IMR-90 (cell line): ENCODE results near the gene C9orf78. TPM values are rescaled to one million over a fixed set of nuclear protein-coding genes. Genes with fewer than 3 reads are reported as not detected.
A peak's percentile ranks its signal among the peaks of the same experiment; 100 is the strongest.

Experiments
- BHLHE40 ChIP-seq: fragments of 150-350 bp; IDR thresholded peaks from 2 replicates; pipeline ENCODE4 v1.6.1; 2016; ENCODE audit warnings: mild to moderate bottlenecking, low read depth, low read length
- RAD21 ChIP-seq: IDR thresholded peaks from 2 replicates; pipeline ENCODE4 v1.6.1; 2012; ENCODE audit warnings: low read length, improper control_type of control experiment
- polyA plus RNA-seq, 3 experiments: library from polyadenylated mRNA; depleted of rRNA; stranded (reverse); fragments of >200 nt; gene quantifications; 2 replicates each; pipeline ENCODE4 v1.2.3, GENCODE V29; 2012; ENCODE audit warnings: low replicate concordance in 1 of 3
- total RNA-seq: library from RNA; depleted of rRNA; stranded (reverse); fragments of >200 nt; gene quantifications from 2 replicates; pipeline ENCODE4 v1.2.3, GENCODE V29; 2012
- TF ChIP-seq, protein P1 (sequence below): conservative IDR thresholded peaks from 2 replicates; pipeline ENCODE4 v1.5.1; 2012; ENCODE audit warnings: mild to moderate bottlenecking, low read depth, low read length, improper control_type of control experiment

C9orf78 gene
- total and polyA plus RNA-seq, 2 of the 4 experiments (the other 2 are of a cell fraction): 29.8 to 46.0 TPM

DNA sequence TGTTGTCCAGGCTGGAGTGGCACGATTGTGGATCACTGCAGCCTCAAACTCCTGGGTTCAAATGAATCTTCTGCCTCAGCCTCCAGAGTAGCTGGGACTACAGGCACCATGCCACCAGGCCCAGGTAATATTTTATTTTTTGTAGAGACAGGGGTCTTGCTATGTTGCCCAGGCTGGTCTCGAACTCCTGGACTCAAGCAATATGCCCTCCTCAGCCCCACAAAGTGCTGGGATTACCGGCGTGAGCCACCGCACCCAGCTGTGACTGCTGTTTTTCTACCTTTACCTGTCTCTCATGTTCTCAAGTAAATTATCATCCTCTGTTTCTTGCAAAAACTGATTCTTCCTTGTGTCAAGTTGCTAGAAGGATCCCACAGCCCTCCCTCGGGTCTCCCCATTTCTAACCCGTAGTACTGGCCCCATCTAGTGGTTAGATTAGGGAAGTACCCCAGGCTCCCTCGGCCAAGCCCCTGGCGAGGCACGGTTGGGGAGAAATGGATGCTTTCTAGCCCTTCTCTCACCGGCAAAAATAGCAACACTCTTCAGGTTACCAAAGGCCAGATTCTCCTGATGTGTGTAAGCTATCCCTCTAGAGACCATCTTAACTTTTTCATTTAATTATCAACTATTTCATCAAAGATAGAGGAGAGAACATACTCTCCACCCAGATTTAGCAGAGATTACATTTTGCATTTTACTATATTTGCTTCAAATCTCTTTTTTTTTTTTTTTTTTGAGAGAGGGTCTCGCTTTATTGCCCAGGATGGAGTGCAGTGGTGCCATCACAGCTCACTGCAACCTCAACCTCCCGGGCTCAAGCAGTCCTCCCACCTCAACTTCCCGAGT is 51.3 kb downstream of the C9orf78 start (continued):
- TF ChIP-seq, protein P1, sequence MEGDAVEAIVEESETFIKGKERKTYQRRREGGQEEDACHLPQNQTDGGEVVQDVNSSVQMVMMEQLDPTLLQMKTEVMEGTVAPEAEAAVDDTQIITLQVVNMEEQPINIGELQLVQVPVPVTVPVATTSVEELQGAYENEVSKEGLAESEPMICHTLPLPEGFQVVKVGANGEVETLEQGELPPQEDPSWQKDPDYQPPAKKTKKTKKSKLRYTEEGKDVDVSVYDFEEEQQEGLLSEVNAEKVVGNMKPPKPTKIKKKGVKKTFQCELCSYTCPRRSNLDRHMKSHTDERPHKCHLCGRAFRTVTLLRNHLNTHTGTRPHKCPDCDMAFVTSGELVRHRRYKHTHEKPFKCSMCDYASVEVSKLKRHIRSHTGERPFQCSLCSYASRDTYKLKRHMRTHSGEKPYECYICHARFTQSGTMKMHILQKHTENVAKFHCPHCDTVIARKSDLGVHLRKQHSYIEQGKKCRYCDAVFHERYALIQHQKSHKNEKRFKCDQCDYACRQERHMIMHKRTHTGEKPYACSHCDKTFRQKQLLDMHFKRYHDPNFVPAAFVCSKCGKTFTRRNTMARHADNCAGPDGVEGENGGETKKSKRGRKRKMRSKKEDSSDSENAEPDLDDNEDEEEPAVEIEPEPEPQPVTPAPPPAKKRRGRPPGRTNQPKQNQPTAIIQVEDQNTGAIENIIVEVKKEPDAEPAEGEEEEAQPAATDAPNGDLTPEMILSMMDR: peak; percentile 96
- peak; percentile 100 for TF ChIP-seq RAD21
- TF ChIP-seq BHLHE40: no peak
